D721Med (cell line): ENCODE data around the gene DLG3.

Experiments used
- DNase-seq: peaks from one replicate; pipeline ENCODE4 v3.0.0; 2011; ENCODE audit warnings: low spot score; ENCODE audit not compliant: insufficient read length
- FAIRE-seq: peaks from 2 replicates; lab custom pipeline; 2011; peaks lifted over from hg19 to GRCh38; lab: Jason Lieb, UNC
- TF ChIP-seq, protein P1 (sequence below): IDR thresholded peaks from 2 replicates; pipeline ENCODE4 v1.5.1; 2012; ENCODE audit warnings: mild to moderate bottlenecking, control low read depth; ENCODE audit not compliant: insufficient read depth; ENCODE audit errors: missing control alignments

Gene DLG3

DNA sequence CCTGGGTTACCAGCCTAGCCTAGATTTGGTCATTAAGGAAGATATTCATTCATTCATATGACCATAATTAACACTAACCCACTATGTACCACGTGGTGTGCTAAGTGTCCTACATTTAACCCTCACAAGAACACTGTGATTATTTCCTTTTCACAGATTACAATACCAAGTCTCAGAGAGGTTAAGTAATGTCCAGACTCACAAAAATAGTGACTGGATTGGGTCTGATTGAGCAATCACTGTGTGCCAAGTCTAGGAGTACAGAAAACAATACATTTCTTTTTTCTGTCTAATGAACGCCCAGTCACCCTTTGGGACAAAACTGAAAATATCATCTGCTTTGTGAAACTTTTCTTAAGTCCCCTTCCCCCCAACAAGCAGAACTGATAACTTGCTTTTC lies 7.6 kb upstream of the DLG3 start:
- DNase-seq = no peak
- TF ChIP-seq, protein P1, sequence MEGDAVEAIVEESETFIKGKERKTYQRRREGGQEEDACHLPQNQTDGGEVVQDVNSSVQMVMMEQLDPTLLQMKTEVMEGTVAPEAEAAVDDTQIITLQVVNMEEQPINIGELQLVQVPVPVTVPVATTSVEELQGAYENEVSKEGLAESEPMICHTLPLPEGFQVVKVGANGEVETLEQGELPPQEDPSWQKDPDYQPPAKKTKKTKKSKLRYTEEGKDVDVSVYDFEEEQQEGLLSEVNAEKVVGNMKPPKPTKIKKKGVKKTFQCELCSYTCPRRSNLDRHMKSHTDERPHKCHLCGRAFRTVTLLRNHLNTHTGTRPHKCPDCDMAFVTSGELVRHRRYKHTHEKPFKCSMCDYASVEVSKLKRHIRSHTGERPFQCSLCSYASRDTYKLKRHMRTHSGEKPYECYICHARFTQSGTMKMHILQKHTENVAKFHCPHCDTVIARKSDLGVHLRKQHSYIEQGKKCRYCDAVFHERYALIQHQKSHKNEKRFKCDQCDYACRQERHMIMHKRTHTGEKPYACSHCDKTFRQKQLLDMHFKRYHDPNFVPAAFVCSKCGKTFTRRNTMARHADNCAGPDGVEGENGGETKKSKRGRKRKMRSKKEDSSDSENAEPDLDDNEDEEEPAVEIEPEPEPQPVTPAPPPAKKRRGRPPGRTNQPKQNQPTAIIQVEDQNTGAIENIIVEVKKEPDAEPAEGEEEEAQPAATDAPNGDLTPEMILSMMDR = no peak
- no peak for FAIRE-seq

DNA sequence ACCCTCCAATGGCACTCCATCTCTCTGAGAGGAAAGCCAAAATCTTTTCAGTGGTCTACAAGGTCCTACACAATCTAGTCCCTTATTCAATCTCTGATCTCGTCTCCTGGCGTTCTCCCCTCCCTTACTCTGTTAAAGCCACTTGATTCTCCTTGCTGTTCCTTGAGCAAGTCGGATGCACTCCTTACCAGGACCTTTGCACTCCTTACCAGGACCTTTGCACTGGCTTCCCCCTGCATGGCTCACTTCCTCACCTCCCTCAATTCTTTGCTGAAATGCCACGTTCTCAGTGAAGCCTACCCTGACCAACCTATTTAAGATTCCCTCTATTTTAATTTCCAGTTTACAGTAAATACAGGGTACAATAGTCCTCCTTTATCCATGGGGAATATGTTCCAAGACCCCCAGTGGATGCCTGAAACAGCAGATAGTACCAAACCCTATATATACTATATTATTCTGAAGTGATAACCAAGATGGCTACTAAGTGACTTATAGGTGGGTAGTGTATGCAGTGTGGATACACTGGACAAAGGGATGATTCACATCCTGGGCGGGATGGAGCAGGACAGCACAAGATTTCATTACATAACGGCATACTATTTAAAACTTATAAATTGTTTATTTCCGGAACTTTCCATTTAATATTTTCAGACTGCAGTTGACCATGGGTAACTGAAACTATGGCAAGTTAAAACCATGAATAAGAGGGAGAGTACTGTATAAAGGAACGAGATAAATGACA lies 6.5 kb upstream of the DLG3 start:
- DNase-seq (no peak), FAIRE-seq (no peak)
- TF ChIP-seq, protein P1 = no peak

DNA sequence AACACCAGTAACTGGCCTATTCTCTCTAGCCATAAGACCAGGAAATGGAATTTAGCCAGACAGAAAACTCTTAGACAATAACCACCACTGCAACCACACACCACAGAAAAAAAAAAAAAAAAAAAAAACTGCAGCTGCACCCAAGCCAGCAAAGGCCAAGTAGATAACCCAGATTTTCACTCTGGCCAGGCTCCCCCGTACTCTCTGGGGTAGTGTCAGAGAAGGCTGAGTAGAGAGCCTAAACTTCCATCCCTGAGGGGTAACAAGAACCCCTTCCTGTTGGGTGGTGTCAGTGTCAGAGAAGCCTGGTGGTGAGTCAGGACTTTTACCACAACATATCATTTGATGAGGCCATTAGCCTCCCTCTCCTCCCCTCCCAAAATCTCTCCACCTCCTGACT lies 5.6 kb upstream of the DLG3 start:
- TF ChIP-seq, protein P1 = no peak
- DNase-seq (no peak), FAIRE-seq (no peak)

DNA sequence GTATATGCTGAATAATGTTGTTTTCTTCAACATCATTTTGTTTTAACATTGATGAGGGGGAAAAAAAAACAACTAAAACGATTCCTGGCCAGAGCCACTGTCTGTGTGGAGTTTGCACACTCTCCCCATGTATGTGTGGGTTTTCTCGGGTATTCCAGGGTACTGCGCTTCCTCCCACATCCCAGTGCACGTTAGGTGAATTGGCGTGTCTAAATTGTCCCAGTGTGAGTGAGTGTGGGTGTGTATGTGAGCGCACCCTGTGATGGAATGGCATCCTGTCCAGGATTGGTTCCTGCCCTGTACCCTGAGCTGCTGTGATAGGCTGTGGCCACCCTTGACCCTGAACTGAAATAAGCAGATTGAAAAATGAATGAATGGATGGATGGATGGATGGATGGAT lies 2.4 kb upstream of the DLG3 start:
- TF ChIP-seq, protein P1 = no peak
- no peak for FAIRE-seq
- no peak for DNase-seq

DNA sequence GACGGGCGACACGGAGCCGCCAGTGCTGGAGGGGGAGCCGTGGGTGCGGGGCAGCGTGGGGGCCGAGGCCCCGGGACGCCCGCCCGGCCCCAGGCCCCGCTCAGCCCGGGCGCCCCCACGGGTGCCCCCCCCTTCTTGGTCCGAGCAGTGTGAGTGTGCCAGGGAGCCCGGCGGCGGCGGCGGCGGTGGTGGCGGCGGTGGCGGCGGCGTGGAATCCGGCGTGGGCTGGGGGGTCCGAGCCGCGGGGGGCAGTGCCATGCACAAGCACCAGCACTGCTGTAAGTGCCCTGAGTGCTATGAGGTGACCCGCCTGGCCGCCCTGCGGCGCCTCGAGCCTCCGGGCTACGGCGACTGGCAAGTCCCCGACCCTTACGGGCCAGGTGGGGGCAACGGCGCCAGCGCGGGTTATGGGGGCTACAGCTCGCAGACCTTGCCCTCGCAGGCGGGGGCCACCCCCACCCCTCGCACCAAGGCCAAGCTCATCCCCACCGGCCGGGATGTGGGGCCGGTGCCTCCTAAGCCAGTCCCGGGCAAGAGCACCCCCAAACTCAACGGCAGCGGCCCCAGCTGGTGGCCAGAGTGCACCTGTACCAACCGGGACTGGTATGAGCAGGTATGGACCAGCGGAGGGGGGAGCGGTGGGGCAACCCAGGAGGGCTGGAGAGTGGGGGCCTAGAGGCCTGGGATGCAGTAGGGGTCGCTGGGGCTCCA lies 466 bp downstream of the DLG3 start:
- TF ChIP-seq, protein P1 = no peak
- FAIRE-seq (no peak), DNase-seq (no peak)

DNA sequence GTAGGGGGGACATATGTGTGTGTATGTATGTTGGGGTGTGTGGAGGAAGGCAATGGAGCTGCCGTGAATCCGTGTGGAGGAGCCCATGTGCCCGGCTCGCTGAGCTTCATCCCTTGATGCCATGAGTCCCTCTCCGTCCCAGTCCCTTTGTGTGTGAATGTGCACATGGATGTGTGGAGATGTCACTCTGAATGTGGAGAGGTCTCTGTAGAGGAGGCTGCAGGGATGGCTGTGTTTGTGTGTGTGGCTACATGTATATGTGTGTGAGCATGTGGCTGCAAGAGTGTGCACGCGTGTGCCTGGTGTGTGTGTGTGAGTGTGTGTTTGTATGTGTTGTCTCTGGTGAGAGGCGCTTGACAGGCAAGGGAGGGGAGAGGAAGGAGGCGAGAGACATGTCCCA lies 1.3 kb downstream of the DLG3 start:
- DNase-seq = no peak
- TF ChIP-seq, protein P1 = no peak
- FAIRE-seq = no peak
